ENCODE results near the gene MYO15A. TPM values are rescaled to one million over a fixed set of nuclear protein-coding genes. Genes with fewer than 3 reads are reported as not detected.

Gene MYO15A
- polyA plus RNA-seq, 1 donor from 2014 or later: 0.48 TPM

- Mint-ChIP-seq H3K36me3 (no peaks in the 10 kb centered on the region), H3K27me3 (no peaks in the 10 kb centered on the region), H3K9me3 (no peaks in the 10 kb centered on the region), H3K4me3 (peak overlapping the region in 1 of 4 donors; percentile 30), H3K27ac (no peak overlapping the region), H3K4me1 (peaks cover 5 to 7% (median 7%) of the 10 kb centered on the region in 3 donors)
These were observed 65.2 kb downstream of the MYO15A start for GRCh38 chr17:18173740-18174139.

GRCh38 chr17:18176176-18176575 is 67.6 kb downstream of the MYO15A start:
- H3K27me3 Mint-ChIP-seq: no peaks in the 10 kb centered on the region
- H3K27ac Mint-ChIP-seq: peak overlapping the region in 2 of 3 donors; percentile 1 to 25
- peaks cover 5 to 7% (median 7%) of the 10 kb centered on the region in 3 donors for H3K4me1 Mint-ChIP-seq
- no peaks in the 10 kb centered on the region for H3K36me3 Mint-ChIP-seq
- no peaks in the 10 kb centered on the region for H3K9me3 Mint-ChIP-seq
- H3K4me3 Mint-ChIP-seq: peak overlapping the region in 1 of 4 donors; percentile 75

DNA sequence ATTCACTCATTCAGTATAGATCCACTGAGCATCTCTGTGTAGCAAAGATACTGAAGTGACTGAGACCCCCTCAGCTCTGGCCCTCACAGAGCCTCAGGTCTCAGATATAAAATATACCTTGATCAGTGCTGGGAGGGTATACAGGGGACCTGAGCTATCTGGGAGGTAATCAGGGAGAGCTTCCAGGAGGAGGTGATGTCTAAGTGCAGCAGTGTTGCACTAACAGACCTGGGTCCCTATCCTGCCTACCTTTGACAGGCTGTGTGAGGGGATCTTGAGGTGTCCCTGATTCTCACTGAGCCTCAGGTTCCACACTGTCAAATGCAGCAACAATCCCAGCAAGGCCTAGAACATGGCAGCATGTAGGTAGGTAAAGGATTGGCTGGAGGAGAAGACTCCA is 68.6 kb downstream of the MYO15A start:
- Mint-ChIP-seq H3K9me3 (no peaks in the 10 kb centered on the region), H3K36me3 (no peaks in the 10 kb centered on the region), H3K4me1 (peaks cover 5 to 11% (median 10%) of the 10 kb centered on the region in 3 donors), H3K27ac (no peak overlapping the region), H3K4me3 (peak overlapping the region in 1 of 4 donors; percentile 43), H3K27me3 (no peaks in the 10 kb centered on the region)

DNA sequence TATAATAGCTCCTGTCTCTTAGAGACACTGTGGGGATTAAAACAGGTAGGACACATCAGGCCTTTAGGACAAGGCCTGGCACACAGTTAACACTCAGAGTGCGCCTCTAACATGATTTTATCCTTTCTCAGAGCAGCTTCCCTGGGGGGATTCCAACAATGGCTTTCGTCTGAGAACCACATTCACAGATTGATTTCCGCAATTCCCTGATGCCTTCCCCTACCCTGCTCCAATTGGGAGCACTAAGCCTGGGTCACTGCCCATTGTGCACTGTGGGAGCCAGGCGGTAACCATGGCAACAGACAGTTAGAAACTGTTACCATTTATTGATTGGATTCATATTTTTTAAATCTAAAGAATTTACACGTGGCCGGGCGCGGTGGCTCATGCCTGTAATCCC is 69.2 kb downstream of the MYO15A start:
- Mint-ChIP-seq H3K9me3 (no peaks in the 10 kb centered on the region), H3K27ac (peak overlapping the region in 1 of 3 donors; percentile 12), H3K4me3 (no peak overlapping the region), H3K36me3 (no peaks in the 10 kb centered on the region), H3K27me3 (no peaks in the 10 kb centered on the region), H3K4me1 (peaks cover 5 to 11% (median 11%) of the 10 kb centered on the region in 3 donors)

DNA sequence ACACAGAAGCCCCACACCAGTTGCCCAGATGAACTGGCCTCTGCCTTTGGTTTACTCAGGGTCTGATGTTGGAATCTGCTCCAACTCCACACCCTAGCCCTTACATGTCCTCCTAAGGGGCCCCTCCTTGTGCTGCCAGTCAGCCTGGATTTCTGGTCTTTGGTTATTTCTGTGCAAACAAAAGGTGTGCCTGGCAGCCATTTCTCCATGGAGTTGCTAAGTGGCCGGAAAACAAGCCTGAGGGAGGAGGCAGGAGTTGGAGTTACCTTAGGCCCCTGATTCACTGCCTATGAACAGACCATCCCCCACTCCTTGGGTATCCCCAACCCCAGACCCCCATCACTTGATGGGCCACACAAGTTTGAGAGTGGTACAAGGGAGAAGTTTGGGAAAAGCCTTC is 70.6 kb downstream of the MYO15A start:
- Mint-ChIP-seq H3K4me3 (peak overlapping the region in 1 of 4 donors; percentile 59), H3K4me1 (peaks cover 10 to 12% (median 11%) of the 10 kb centered on the region in 3 donors), H3K27me3 (no peaks in the 10 kb centered on the region), H3K9me3 (no peaks in the 10 kb centered on the region), H3K36me3 (no peaks in the 10 kb centered on the region), H3K27ac (peak overlapping the region in 1 of 3 donors; percentile 77)

DNA sequence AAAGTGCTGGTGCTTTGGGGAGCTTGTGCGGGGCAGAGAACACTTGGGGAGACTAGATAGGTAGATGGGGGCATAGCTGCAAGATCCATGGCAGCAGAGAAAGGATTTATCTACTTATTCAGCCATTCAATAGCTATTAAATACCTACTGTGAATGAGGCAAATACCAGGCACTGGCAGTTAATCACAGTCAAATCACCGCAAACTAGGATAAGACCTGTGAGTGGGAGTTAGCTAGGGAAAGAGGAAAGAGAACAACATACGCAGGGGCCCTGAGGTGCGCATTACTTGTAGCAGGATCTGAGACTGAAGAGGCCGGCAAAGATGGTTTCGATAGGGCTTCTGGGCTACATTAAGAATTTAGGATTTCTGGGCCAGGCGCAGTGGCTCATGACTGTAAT is 71.2 kb downstream of the MYO15A start:
- no peaks in the 10 kb centered on the region for H3K36me3 Mint-ChIP-seq
- H3K27ac Mint-ChIP-seq: peak overlapping the region in 1 of 3 donors; percentile 77
- no peaks in the 10 kb centered on the region for H3K27me3 Mint-ChIP-seq
- H3K4me1 Mint-ChIP-seq: peaks cover 11 to 14% (median 13%) of the 10 kb centered on the region in 3 donors
- H3K4me3 Mint-ChIP-seq: peak overlapping the region in 1 of 4 donors; percentile 59
- no peaks in the 10 kb centered on the region for H3K9me3 Mint-ChIP-seq

DNA sequence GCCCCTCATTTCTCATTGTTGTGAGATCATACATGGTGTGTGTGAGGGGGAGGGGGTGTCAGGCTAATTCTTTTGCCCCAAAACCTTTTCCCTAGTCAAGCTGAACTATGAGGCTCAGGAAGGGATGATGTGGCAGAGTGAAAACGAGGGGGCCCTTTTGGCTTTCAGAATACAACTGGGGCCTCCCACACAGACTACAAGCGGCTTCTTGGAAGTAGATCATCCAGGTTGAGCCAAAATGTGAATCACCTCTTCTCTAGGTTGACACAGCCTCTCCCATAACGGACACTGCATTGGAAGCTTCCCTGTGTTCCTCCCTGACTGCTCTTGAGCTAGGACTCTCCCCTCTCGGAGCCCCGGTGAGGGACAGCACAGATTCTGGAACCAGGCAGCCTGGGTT is 72.8 kb downstream of the MYO15A start:
- H3K27me3 Mint-ChIP-seq: no peaks in the 10 kb centered on the region
- no peaks in the 10 kb centered on the region for H3K36me3 Mint-ChIP-seq
- H3K4me3 Mint-ChIP-seq: peak overlapping the region in 1 of 4 donors; percentile 95
- H3K9me3 Mint-ChIP-seq: no peaks in the 10 kb centered on the region
- peak overlapping the region; percentile 46 to 99 (median 50) for H3K27ac Mint-ChIP-seq
- peaks cover 13 to 22% (median 18%) of the 10 kb centered on the region in 3 donors for H3K4me1 Mint-ChIP-seq

DNA sequence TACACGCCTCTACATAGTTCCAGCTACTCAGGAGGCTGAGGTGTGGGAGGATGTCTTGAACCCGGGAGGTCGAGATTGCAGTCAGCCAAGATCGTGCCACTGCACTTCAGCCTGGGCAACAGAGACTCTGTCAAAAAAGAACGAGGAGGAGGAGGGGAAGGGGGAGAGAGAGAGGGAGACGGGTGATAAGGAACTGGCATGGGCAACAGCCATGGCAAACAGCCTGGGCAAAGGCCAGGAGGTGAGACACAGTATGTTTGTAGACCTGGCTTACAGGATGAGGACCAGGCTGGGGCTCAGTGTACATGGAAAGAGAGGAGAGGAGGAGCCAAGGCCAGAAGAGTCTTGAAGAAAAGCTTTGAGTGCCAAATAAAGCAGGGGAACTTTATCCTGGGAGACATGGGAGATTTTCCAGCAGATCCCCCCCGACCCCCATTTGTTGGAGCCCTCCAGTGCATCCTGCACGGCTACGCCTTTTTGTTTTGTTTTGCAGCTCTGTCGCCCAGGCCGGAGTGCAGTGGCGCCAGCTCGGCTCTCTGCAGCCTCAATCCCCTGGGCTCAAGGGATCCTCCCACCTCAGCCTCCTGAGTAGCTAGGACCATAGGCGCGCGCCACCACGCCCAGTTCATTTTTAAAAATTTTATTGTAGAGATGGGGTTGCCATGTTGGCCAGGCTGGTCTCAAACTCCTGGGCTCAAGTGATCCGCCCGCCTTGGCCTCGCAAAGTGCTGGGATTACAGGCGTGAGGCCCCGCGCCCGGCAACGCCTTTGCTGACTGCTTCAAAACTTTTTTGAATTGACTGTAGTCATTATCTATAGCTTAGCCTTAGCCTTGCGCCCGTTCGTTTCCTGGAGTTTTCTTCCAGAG is 73.8 kb downstream of the MYO15A start:
- Mint-ChIP-seq H3K27ac (peak overlapping the region; percentile 99 to 100 (median 99)), H3K9me3 (no peaks in the 10 kb centered on the region), H3K4me3 (peak overlapping the region; percentile 93 to 100 (median 97)), H3K36me3 (no peaks in the 10 kb centered on the region), H3K4me1 (peaks cover 23 to 32% (median 28%) of the 10 kb centered on the region in 3 donors), H3K27me3 (no peaks in the 10 kb centered on the region)

- H3K4me3 Mint-ChIP-seq: peak overlapping the region; percentile 93 to 100 (median 97)
- H3K27me3 Mint-ChIP-seq: no peaks in the 10 kb centered on the region
- no peaks in the 10 kb centered on the region for H3K9me3 Mint-ChIP-seq
- H3K36me3 Mint-ChIP-seq: no peaks in the 10 kb centered on the region
- H3K27ac Mint-ChIP-seq: peak overlapping the region; percentile 99 to 100 (median 99)
- H3K4me1 Mint-ChIP-seq: peaks cover 29 to 38% (median 34%) of the 10 kb centered on the region in 3 donors
These were observed 74.4 kb downstream of the MYO15A start for GRCh38 chr17:18182978-18183333.

DNA sequence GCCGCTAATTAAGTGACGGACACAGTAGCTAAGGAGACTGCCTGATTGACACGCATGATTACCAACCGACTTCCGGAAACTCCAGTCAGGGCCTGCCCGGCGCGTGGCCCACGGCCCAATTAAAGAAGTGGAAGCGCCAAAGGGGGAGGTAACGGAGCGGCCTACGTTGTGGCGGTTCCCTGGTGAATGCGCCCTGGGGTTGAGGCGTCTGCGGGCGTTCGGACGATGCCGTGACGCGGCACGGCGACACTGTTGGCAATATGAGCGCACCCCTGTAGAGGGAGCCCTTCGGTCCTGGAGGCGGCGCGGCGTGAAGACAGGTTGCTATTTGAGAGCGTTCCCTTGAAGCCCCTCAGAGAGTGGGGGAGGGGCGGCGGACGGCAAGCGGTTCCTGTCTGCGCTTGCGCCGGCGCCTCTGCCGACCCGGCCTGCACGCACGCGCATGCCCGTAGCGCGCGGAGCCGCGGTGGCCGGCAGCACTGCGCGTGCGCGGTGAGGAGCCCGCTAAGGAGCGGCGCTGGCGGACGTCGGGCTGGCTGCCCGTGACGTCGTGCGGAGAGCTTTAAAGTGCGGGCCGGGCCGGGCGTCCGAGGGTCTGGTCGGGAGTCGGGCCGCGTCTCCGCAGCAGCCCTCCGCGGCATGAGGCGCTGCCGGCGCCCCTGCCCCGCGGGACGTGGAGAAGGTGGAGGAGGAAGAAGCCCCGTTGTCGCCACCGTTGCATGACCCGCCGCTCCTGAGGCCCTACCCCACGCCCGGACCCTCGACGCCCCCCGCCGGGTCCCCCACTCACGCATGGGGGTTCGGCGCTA is 75.0 kb downstream of the MYO15A start, which contains the start of gene ALKBH5:
ALKBH5 (plus strand) TSS at position 495 of the 809 bp plus-strand sequence. CDS start 416 bp downstream, outside the sequence.
- peak within 1 kb of the TSS; percentile 93 to 100 (median 97) for H3K4me3 Mint-ChIP-seq
- no peaks in the 10 kb centered on the region for H3K27me3 Mint-ChIP-seq
- H3K36me3 Mint-ChIP-seq: no peaks in the 10 kb centered on the region
- no peaks in the 10 kb centered on the region for H3K9me3 Mint-ChIP-seq
- peak within 1 kb of the TSS; percentile 99 to 100 (median 99) for H3K27ac Mint-ChIP-seq
- peaks cover 35 to 43% (median 39%) of the 10 kb centered on the region in 3 donors for H3K4me1 Mint-ChIP-seq

DNA sequence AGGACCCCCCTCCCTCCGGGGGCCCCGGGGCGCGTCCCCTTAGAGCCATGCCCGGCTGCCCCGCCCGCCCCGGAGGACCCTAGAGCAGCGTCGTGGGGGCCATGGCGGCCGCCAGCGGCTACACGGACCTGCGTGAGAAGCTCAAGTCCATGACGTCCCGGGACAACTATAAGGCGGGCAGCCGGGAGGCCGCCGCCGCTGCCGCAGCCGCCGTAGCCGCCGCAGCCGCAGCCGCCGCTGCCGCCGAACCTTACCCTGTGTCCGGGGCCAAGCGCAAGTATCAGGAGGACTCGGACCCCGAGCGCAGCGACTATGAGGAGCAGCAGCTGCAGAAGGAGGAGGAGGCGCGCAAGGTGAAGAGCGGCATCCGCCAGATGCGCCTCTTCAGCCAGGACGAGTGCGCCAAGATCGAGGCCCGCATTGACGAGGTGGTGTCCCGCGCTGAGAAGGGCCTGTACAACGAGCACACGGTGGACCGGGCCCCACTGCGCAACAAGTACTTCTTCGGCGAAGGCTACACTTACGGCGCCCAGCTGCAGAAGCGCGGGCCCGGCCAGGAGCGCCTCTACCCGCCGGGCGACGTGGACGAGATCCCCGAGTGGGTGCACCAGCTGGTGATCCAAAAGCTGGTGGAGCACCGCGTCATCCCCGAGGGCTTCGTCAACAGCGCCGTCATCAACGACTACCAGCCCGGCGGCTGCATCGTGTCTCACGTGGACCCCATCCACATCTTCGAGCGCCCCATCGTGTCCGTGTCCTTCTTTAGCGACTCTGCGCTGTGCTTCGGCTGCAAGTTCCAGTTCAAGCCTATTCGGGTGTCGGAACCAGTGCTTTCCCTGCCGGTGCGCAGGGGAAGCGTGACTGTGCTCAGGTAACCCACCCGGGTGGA is 75.8 kb downstream of the MYO15A start:
- H3K36me3 Mint-ChIP-seq: no peaks in the 10 kb centered on the region
- H3K4me1 Mint-ChIP-seq: peaks cover 38 to 45% (median 41%) of the 10 kb centered on the region in 3 donors
- H3K9me3 Mint-ChIP-seq: no peaks in the 10 kb centered on the region
- peak overlapping the region; percentile 95 to 99 (median 99) for H3K27ac Mint-ChIP-seq
- no peaks in the 10 kb centered on the region for H3K27me3 Mint-ChIP-seq
- peak overlapping the region; percentile 93 to 100 (median 97) for H3K4me3 Mint-ChIP-seq

DNA sequence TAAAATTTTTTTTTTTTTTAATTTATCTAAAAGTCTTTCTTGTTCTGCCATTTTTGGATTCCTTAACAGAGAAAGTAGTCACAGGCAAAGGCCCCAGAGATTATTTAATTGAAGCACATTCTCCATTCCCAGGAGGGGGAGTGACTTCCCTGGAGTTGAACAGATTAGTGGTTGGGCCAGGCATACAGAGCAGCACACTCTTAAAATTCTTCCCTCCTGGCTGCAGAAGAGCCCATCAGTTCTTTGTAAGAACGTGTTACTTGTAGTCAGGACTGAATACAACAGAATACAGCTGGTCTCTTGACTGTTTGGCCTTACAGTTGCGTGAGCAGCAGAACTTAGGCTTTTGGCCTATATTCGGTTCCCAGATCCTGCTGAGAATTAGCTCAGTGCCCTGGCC is 76.8 kb downstream of the MYO15A start:
- Mint-ChIP-seq H3K4me3 (peak overlapping the region; percentile 93 to 99 (median 96)), H3K27me3 (no peaks in the 10 kb centered on the region), H3K4me1 (peaks cover 39 to 52% (median 48%) of the 10 kb centered on the region in 3 donors)

GRCh38 chr17:18185832-18186626 is 77.5 kb downstream of the MYO15A start:
- no peaks in the 10 kb centered on the region for H3K36me3 Mint-ChIP-seq
- peak overlapping the region; percentile 93 to 99 (median 96) for H3K4me3 Mint-ChIP-seq
- peaks cover 41 to 58% (median 53%) of the 10 kb centered on the region in 3 donors for H3K4me1 Mint-ChIP-seq
- H3K27me3 Mint-ChIP-seq: no peaks in the 10 kb centered on the region
- peak overlapping the region; percentile 84 to 99 (median 86) for H3K27ac Mint-ChIP-seq
- no peaks in the 10 kb centered on the region for H3K9me3 Mint-ChIP-seq

More for the DNA sequence above, 76.8 kb downstream of the MYO15A start:
- Mint-ChIP-seq H3K9me3 (no peaks in the 10 kb centered on the region), H3K36me3 (no peaks in the 10 kb centered on the region), H3K27ac (peak overlapping the region; percentile 95 to 99 (median 96))
